NCI-H1417 (cell line): ENCODE results near the gene SLC16A11.
A peak's percentile ranks its signal among the peaks of the same experiment; 100 is the strongest.
"Not testable (repeated sequence)": the region's sequence is repeated elsewhere in the genome, so short reads cannot be mapped to it uniquely, and the experiment has no call there.

Experiments used
- DNase-seq, 3 experiments: peaks; one replicate each; lab custom pipeline; 2025; lab: John Stamatoyannopoulos, UW

SLC16A11 gene, protein sequence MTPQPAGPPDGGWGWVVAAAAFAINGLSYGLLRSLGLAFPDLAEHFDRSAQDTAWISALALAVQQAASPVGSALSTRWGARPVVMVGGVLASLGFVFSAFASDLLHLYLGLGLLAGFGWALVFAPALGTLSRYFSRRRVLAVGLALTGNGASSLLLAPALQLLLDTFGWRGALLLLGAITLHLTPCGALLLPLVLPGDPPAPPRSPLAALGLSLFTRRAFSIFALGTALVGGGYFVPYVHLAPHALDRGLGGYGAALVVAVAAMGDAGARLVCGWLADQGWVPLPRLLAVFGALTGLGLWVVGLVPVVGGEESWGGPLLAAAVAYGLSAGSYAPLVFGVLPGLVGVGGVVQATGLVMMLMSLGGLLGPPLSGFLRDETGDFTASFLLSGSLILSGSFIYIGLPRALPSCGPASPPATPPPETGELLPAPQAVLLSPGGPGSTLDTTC

DNA sequence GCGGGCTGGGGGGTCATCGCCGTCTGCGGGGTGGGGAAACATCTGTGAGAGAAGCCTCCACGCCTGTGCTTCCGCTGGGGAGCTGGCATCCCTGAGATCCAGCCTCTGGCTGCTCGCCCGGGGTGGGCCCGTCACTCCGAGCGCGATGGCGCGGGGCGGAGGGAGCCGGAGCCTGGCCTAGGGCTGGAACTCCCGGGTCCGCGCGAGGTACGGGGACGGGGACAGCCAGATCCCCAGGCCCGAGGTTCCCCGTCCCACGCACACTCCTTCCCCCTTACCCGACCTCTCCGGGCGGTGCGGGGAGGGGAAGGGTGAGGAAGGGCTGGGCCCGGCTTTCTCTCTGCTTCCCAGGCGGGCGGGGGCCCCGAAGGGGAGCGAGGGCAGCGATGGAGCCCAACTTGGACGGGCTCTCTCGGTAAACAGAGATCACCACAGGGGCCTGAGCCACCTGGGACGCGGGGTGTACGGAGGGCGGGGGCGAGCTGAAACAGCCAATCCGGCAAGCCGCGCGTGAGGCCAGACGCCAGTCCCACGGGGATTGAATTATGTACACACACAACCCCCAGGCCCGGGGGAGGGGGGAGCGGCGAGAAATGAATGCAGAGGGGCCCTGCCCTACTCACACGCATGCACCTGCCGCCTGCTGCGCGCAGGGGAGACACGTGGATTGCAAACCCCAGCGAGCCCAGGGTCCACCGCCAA lies at the start of gene SLC16A11:
TSS of gene SLC16A11 (minus strand) at position 596 of the 702 bp plus-strand sequence. CDS start at position 17, 579 bp downstream.
- peak; percentile 69 to 92 (median 83) for DNase-seq

DNA sequence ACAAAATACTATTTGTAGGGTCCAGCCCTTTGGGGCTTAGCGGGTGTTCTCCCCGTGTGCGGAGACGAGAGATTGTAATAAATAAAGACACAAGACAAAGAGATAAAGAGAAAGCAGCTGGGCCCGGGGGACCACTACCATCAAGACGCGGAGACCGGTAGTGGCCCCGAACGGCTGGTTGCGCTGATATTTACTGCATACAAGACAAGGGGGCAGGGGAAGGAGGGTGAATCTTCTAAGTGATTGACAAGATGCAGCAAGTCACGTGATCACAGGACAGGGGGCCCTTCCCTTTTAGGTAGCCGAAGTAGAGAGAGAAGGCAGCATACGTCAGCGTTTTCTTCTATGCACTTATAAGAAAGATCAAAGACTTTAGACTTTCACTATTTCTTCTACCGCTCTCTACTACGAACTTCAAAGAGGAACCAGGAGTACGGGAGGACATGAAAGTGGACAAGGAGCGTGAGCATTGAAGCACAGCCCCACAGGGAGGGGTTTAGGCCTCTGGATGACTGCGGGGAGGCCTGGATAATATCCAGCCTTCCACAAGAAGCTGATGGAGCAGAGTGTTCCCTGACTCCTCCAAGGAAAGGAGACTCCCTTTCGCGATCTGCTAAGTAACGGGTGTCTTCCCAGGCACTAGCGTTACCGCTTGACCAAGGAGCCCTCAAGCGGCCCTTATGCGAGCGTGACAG lies 47.6 kb upstream of the SLC16A11 start:
- DNase-seq, result not testable (repeated sequence)

DNA sequence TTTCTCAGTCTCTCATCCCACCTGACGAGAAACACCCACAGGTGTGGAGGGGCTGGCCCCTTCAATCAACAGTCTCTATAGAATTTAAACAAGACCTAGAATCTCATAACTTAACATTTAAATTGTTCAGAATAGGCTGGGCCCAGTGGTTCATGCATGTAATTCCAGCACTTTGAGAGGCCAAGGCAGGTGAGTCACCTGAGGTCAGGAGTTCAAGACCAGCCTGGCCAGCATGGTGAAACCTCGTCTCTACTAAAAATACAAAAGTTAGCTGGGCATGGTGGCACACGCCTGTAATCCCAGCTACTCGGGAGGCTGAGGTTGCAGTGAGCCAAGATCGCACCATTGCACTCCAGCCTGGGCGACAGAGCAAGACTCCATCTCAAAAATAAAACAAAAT lies 45.7 kb upstream of the SLC16A11 start:
- DNase-seq, result not testable (repeated sequence)

DNA sequence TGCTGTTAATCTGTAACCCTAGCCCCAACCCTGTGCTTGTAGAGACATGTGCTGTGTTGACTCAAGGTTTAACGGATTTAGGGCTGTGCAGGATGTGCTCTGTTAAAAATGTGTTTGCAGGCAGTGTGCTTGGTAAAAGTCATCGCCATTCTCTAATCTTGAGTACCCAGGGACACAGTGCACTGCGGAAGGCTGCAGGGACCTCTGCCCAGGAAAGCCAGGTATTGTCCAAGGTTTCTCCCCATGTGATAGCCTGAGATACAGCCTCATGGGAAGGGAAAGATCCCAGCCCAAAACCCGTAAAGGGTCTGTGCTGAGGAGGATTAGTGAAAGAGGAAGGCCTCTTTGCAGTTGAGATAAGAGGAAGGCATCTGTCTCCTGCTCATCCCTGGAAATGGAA lies 44.5 kb upstream of the SLC16A11 start:
- not testable (repeated sequence) for DNase-seq

DNA sequence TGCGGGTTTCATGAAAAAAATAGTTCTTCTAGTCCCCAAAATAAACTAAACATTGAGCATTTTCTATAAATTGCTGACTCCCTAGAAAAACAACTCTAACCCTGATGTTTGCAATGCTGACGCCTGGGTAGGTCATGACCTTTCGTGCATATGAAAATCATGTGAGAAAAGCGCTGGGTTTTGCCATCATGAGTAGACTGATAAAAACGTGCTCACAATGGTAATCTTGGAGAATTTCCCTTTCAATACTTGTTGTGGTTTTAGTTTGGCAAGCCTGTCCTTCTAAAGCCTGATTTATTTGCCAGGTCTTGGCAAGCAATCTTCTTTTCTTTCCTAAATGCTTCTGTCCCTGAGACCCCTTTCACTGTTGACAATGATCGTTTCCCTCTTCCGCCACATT lies 40.2 kb upstream of the SLC16A11 start:
- no peak for DNase-seq

DNA sequence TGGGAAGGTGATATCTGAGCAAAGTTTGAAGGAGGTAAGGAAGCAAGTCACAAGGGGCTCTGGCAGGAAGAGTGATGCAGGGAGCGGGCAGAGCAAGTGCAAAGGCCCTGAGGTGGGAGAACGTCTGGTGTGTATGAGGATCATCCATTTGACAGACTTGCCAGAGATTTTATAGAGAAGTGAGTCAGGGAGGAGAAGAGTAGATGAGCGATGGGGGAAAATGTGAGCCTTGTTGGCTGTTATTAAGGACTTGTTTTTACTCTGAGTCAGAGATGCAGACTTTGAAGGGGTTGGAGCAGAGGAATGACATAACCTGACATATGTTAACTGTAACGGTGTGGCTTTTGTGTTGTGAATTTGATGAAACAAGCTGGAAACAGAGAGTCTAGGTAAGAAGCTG lies 39.7 kb upstream of the SLC16A11 start:
- DNase-seq, result no peak

DNA sequence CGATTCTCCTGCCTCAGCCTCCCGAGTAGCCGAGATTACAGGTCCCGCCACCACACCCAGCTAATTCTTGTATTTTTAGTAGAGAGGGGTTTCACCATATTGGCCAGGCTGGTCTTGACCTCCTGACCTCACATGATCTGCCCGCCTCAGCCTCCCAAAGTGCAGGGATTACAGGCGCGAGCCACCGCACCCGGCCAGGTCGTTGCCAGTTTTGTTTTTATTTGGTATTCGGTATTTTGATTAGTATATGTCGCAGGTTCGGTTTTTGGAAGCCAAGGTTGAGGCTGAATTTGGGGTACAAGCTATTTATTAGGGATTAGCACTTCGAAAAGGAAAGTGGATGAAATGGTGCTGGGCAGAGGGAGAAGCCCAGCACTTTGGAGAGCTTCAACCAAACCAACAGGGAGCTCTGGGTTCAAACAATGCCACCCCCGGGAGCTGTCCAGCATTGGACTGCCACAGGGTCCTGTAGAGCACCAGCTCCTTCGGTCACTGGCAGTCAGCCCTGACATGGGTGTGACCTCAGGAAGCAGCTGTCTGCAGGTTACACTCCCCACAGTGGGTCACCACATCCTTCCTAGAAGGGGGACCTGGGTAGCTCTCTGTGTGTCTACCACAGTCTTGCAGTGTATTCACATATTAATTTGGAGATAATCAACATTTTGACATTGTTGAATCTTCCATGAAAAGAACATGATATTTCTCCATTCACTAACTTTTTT lies 37.6 kb upstream of the SLC16A11 start:
- no peak for DNase-seq

DNA sequence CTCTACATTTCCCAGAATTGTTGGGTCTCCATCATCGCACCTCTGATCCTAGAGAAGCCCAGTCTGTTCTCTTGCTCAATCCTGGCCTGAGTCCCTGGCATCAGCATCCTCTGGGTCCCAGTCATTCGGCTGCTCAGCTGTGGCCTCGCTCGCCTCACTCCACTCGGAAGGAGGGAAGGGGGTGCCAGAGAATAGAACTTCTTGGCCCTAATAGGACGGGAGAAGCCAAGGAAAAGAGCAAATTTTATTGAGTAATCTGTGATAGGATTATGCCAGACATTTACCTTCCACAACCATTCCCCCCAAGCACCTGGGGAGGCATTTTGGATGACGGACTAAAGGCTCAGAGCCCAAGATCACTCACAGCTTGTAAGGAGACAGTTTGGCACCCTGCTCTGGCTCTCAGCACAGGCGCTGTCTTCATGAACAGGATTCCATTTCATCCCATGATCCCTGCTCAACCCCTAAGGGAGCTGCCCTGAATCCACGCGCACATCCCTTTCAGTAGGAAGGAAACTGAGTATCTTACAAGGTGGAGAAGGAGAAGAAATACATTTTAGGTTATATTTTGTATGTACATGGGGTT lies 36.7 kb upstream of the SLC16A11 start:
- DNase-seq, result no peak

DNA sequence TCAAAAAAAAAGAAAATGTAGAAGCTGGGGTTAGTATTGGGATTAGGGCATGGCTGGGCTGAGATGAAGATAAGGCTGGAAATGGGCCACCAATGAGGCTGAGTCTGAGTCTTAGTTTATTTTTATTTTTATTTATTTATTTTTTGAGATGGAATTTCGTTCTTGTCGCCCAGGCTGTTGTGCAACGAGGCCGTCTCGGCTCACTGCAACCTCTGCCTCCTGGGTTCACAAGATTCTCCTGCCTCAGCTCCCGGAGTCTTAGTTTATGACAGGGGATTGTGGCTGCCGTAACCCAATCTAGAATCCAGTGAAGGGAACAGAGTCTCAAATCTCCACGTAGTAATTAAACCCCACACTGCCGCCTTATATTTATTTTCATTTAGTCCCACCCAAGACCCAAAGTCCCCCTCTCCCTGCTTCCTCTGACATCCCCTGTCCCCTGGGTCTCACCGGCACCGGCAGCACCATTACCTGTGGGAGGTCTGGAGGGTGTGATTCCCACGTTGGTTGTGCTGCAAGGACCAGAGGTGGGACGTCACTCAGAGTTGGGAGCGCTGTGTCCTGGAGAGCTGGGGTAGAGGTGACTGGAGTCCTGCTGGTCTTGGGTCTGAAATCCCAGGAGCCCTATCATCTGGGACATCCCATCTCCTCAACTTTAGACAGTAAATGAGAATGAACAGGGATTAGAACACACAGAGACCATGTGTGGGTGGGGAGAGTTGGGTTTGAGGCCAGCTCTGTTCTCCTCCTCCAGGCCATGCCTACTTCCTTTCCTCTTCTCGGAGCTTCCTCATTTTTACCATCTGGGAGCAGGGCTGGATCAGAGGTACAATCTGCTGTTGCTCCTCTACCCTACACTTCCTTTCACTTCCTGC lies 35.9 kb upstream of the SLC16A11 start, which contains the start of gene CLEC10A:
TSS of gene CLEC10A (minus strand) at position 671 of the 875 bp plus-strand sequence. CDS start 1,439 bp downstream, outside the sequence.
- no peak for DNase-seq

DNA sequence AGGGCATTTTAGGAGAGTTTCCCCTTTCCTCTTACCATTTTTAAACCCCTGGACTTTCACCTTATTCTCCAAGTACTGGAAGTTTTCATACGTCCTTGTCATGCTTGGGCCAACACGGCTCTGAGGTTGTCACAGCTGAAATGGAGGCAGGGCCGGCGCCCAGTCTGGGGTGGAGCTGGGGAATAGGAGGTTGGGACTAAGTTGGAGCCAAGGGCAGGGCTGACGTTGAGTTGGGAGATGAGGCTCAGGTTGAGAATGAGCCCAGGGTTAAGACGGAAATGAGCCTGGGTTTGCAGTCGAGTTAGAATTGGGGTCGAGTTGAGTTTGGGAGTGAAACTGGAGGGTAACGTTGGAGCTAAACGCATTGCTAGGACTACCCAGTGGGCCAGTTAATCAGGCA lies 34.8 kb upstream of the SLC16A11 start:
- no peak for DNase-seq

DNA sequence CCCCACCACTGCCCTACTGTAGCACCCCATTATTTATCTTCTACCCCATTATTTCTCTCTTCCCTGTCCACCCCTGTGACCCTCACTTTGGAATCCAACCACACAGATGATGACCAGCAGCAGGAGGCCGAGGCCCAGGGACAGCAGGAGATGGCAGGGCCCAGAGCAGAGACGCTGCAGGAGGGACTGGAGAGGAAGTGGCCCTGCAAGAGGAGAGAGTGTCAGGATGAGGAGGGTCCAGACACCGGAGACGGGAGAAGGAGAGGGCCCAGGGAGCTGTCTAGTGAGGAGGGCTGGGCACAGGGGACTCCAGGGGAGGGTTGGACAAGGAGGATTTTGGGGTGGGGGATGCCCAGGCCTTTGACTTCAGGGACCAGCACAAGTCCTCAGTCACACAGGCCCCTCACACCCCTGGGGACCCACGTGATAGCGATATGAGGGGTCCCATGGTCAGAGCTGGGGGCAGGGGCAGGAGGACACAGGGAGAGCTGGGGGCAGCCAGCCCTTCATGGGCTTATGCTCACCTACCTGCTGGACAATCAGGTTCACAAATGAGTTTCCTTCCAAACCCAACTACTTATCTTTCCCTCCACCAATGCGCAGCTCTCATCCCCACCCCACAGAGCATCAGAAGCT lies 34.1 kb upstream of the SLC16A11 start:
- no peak for DNase-seq

DNA sequence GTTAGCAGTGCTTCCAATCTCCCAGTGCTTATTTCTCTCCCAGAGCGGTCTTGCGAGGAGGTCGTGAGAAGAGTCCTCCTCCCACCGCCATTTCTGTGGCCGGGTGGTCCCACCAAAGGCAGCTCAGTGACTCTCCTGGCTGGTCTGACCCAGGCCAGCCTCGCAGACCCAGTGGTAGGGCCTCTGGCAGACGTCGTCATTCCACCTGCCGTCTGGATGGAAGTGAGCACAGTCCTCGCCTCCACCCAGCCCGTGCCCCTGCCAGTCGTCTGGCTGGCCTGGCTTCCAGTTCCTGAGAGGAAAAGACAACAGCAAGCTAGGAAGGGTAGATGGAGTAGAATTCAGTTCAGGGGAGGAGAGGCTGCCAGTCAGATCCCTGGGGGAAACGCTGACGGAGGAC lies 31.0 kb upstream of the SLC16A11 start:
- no peak for DNase-seq

DNA sequence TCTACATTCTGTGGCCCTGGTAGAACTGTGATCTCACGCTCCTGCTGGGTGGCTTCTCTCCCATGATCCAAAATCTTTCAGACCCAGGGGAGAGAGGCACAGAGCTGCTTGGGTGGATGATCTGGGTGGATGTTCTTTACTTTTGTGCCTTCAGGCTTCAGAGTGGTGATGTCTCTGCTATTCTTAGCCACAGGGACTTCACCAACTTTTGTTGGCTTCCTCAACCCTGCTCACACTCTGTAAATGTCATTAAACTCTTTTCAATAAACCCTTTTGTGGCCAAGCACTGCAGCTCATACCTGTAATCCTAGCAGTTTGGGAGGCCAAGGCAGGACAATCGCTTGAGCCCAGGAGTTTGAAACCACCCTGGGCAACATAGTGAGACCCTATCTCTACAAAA lies 28.5 kb upstream of the SLC16A11 start:
- no peak for DNase-seq

DNA sequence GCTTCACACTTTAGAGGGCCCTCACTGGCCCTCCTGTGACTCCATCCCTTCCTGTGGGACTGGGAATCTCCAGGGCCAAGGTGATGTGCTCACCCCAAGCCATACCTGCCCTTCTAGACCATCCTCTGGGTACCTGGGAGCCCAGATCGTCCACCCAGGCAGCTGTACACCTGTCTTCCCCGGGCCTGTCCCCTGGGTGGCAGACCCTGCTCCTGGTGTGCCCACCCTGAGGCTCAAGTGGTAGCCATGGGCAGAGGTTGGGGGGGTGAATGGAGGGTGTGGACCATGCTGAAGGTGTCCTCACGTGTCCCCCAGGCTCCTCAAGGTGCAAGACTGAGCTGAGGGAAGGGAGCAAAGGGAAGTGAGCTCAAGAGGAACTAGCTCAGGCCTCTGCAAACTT lies 26.8 kb upstream of the SLC16A11 start:
- DNase-seq, result no peak

DNA sequence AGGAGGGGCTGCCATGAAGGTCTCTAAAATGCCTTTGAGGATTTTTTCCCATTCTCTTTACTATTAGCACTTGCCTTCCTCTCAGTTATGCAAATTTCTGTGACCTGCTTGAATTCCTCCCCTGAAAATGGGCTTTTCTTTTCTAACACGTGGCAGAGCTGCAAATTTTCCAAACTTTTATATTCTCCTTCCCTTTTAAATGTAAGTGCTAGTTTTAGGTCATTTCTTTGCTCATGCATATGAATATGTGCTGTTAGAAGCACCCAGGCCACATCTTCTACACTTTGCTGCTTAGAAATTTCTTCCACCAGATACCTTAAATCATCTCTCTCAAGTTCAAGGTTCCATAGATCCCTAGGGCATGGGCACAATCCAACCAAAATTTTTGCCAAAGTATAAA lies 24.4 kb upstream of the SLC16A11 start:
- DNase-seq, result no peak

DNA sequence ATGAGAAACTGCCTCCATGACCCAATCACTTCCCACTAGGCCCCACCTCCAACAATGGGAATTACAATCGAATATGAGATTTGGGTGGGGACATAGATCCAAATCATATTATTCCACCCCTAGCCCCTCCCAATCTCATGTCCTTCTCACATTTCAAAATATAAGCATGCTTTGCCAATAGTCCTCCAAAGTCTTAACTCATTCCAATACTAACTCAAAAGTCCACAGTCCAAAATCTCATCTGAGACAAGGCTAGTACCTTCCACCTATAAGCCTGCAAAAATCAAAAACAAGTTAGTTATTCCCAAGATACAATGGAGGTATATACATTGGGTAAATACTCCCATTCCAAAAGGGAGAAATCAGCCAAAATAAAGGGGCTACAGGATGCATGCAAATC lies 23.3 kb upstream of the SLC16A11 start:
- no peak for DNase-seq

DNA sequence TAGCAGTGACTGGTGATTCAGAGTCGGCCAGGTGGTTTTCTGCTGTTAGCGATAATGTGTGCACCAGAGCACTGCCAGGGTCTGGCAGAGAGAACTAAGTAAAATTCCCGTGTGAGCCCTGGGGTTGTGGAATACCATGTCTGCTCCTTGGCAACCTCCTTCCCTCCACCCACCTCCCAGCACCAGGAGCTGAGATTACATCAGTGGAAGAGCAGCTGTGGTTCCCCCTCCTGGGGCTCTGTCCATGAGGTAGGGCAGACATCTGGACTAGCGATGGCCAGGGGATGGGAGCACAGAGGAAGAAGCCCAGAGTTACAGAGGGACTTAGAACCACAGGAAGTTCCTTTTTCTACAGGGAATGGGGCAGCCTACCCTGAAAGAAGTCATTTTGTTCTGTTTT lies 20.4 kb upstream of the SLC16A11 start:
- no peak for DNase-seq

DNA sequence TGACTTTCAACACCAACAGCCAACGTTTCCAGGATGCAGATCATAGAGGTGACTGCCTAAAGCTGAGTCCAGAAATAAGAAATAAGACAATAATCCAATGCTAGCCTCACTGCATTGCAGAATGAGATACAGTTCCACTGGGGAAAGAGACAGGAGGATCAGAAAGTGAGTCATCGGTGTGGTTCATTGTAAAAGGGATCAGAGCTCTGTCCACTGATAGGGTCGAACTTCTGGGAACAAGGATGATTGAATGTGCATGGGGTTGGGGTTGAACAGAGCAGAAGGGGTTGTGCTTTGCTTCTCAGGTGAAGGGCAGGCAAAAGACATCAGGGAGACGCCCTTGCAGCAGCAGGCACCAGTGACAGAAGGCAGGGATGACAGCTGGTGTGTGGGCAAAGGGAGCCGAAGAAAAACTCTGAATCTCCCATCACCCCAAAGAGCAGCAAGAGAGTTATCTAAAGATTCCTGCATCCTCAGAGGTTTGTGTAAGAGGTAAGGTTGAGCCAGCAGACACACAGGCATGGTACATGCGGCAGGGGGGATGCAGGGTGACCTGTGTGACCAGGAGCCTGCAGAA lies 19.7 kb upstream of the SLC16A11 start:
- no peak for DNase-seq

DNA sequence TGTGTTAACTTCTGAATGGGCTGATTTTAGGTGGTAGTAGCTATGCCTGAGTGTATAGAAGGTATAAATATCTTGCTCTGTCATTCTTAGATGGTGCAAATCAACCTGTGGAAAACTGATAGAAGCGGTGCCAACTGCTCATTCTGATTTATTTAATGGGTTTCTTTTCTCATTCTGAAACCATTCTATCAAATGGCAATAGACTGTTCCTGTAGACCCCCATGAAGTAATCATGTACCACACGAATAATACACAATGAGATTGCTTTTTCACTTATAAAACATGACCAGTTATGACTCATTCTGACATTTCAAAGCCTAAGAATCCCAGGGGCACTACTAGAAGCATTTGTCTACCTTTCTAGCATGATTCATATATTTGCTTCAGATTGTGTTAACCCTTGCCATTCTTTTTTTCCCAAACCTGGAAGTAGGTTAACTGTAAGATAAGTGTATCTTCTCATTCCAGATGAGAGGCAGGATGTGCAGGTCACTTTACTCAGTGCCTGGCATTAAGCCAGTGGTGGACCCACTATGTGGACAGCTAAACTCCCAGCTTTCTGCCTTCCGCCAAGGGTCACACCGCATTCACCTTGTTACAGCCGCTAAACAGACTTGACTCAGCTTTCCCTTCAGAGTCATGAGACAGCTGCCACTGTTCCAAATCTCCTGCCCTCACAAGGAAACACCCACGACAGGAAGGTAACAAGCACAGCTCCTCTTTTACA lies 16.4 kb upstream of the SLC16A11 start:
- no peak for DNase-seq
